IPS-NIHi7 (cell line): Measurements from ENCODE around the gene ASIC5.
A peak's percentile ranks its signal among the peaks of the same experiment; 100 is the strongest.
"Not testable (repeated sequence)": the region's sequence is repeated elsewhere in the genome, so short reads cannot be mapped to it uniquely, and the experiment has no call there.

Experiments
- DNase-seq: peaks from one replicate; pipeline ENCODE4 v3.0.0; 2012; ENCODE audit warnings: mixed read lengths; ENCODE audit errors: extremely low spot score

The ASIC5 gene

GRCh38 chr4:155800685-155801343, 65.3 kb downstream of the ASIC5 start:
- no peak for DNase-seq

- no peak for DNase-seq
Observed at GRCh38 chr4:155799794-155800123, 66.3 kb downstream of the ASIC5 start.

- no peak for DNase-seq
Observed at GRCh38 chr4:155799116-155799793, 66.8 kb downstream of the ASIC5 start.

GRCh38 chr4:155797581-155797980, 68.5 kb downstream of the ASIC5 start:
- not testable (repeated sequence) for DNase-seq

GRCh38 chr4:155795991-155796390, 70.1 kb downstream of the ASIC5 start:
- peak; percentile 39 for DNase-seq

GRCh38 chr4:155794589-155795236, 71.4 kb downstream of the ASIC5 start:
- DNase-seq: no peak

GRCh38 chr4:155789982-155790381, 76.1 kb downstream of the ASIC5 start:
- no peak for DNase-seq

GRCh38 chr4:155789391-155789790, 76.7 kb downstream of the ASIC5 start:
- DNase-seq: no peak

- DNase-seq: peak; percentile 57
Observed at GRCh38 chr4:155787113-155787710, 78.9 kb downstream of the ASIC5 start.

- DNase-seq: no peak
Observed at GRCh38 chr4:155785828-155786227, 80.2 kb downstream of the ASIC5 start.

- DNase-seq: no peak
Observed at GRCh38 chr4:155784637-155785036, 81.4 kb downstream of the ASIC5 start.

- no peak for DNase-seq
Observed at GRCh38 chr4:155781249-155781831, 84.7 kb downstream of the ASIC5 start.

- DNase-seq: no peak
Observed at GRCh38 chr4:155780775-155781174, 85.3 kb downstream of the ASIC5 start.
